ENCODE data around the gene MAP7D1.

Gene MAP7D1

DNA sequence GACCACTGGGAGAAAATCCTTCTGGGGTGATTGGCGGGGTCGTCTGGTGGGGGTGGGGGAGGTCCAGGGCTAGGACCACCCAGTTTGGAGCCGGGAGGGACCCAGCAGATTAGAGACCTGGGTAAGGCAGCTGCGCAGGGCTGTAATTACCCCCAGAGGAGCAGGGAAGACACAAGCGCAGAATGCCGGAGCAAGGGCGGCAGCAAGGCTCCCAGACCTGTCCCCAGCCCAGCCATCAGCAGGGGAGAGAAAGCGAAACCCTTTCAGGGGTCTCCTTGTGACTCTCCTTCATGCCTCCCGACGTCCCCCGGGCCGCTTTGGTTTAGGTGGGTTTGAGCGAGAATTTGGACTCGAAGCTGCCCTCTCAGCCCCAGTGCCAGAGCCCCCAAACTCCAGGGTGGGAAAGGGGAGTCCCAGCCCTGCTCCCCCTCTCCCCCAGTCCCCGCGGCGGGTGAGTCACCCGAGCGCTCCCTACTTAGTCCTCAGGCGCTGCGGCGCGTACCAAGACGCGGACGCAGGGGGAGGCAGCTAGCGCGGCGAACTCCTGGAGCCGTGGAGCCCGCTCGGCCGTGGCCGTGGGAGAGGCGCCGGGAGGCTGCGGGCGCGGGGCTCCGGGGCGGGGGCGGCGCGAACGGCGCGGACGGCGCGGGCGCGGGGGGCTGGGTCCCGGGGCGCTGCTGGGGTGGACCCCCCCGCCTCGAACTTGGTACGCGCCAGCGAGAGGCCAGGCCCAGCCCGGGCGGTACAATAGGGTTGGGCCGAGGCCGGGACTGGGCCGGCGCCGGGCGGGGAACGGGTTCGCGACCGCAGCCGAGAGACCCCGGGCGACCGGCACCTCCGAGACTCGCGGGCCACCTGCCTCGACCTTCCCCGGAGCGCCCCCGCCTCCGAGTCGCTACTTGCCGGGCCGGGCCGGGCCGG lies at the start of gene MAP7D1:
TSS of gene MAP7D1 (plus strand) at position 753 of the 921 bp plus-strand sequence. CDS start 258 bp downstream, outside the sequence.
- peak; percentile 98 for DNase-seq

DNA sequence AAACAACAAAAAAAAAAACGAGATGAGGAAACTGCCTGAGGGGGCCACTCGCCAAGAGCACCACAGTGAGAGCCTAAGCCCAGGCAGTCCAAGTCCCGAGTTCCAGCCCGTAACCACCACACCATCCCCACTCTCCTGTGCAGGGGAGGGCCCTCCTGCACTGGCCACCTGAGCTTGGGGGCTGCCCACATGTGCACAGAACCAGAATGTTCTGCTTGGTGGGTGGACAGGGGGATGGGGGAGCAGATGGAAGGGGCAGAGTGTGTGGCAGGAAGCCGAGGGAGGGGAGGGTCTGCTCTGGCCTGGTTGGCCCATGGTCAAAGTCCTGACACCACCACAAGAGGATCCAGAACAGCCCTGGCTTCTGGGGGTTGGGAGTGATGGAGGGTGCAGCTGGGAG lies 49.7 kb upstream of the MAP7D1 start:
- no peak for DNase-seq

DNA sequence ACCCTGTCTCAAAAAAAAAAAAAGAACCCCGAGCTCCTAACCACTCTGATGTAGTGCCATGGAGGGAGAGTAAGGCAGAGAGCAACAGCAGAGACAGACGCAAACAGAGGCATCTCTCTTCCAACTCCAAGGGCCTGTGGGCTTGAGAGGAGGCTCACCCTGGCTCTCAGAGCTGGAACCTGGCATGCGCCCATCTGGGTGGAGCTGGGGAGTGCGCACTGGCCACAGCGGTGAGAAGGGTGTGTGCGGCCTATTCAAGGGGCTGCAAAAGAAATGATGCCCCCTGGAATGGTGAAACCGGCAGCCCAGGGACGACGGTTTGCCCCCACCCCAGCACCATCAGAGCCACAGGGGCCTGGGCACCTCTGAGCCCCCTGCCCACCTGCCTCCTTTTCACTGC lies 48.6 kb upstream of the MAP7D1 start:
- no peak for DNase-seq

DNA sequence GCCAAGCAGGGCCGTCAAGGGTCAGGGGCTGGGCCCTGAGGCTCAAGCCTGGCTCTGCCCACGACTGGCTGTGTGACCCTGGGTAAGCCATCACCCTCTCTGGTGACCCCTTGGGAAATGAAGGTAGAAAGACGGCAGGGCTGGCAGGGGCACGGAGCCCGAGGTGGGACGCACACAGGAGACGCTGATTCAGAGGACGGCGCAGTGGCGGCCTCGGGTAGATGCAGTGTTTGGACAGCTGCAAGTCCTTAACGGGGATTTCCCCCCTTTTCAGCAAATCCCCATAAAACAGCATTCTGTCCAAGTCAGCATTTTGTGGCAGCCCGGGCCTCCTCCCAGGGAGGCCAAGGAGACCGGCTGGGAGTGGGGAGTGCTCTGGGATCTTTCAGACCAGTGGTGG lies 47.6 kb upstream of the MAP7D1 start:
- no peak for DNase-seq

DNA sequence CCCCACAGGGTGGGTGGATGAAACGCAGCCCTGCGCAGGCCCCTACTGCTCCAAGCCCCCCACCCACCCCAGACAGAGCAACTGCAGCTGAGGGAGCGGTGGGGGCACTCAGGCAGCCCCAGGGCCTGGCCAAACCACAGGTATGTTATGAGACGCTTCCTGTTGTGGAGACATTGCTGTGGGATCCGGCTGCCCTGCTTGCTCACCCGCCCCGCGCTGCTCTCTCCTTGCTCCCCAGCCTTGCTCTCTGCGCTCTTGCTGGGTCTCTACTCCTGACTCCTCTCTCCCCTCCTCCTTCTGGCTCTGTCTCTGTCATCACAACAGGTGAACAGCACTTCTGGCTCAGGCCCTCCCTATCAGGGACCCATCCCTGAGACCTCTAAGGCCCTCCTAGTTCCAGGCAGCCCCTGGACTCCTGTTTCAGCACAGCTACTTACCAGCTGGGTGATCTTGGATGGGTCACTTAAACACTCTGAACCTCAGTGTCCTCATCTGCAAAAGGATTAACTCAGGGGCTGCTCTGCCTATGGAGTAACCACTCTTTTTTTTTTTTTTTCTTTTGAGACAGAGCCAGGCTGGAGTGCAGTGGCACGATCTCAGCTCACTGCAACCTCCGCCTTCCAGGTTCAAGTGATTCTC lies 46.8 kb upstream of the MAP7D1 start:
- DNase-seq: no peak

DNA sequence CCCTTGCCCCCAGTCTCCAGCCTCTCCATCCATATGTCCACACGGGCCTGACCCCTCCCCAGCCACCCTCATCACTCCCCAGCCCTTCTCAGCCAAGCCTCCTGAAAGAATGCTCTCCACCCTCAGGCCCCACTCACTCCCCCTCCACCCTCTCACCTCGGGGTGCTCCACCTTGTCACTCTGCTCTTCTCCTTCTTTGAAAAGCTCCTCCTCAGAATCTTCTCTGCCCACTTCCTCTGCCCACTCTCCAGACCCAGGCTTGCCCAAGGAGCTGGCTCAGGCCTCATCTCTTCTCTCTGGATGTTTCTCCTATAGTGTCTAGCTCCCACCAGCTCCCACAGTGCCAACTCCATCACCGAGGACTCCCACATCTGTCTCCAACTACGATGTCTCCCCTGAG lies 44.8 kb upstream of the MAP7D1 start:
- no peak for DNase-seq

DNA sequence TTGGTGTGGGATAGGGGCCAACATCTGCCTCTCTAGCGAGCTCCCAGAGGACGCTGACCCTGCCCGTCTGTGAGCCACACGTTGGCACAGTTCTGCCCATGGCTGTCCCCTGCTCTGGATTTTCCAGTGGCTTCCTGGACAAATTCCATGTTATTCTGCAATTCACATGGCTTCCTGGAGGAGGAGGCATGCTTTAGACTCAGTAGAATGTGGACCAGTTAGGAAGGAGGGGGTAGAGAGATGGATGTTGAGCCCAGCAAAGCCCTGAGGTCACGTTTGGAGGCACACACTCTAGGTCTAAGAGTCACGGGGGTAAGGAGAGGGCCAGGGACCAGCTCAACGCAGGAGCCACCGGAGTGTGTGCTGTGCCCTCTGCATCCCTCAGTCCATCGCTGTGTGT lies 43.1 kb upstream of the MAP7D1 start:
- DNase-seq: no peak

DNA sequence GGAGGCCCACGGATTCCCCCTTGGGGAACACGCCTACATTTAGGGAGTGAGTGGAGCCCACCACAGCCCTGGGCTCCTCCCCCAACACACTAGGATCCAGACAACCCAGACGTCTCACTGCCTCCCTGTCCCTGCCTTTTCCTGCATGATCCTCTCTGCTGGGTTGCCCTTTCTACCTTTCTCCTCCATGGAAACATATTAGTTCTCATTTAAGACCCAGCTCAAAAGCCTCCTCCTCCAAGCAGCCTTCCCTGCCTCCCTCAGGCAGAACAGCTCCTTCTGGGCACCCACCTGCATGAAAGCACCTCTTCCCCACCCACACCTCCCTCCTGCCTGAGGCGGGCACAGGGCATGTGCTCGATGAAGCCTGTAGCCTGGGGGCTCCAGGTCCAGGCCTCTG lies 41.6 kb upstream of the MAP7D1 start:
- DNase-seq: no peak

DNA sequence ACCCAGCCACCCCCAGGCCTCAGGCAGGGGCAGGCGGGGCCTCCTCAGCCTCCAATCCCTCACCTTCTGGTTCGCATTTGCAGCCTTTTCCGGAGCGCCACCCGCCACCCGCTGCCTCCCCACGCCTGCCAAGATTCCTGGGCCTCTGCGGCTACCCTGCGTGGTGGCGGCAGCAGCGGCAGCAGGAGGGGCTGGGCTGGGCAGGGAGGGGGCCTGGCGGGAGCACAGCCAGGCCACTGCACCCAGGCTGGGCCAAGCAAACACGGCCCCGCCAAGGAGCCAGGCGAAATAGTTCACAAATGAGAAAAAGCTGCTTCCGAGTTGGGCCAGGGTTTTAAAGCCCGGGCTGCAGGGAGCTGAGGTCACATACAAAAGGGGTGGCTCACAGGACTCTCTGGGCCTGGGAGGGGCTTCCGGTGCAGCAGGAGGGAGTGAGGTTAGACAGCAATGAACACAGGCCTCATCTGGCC lies 40.7 kb upstream of the MAP7D1 start:
- DNase-seq: no peak

DNA sequence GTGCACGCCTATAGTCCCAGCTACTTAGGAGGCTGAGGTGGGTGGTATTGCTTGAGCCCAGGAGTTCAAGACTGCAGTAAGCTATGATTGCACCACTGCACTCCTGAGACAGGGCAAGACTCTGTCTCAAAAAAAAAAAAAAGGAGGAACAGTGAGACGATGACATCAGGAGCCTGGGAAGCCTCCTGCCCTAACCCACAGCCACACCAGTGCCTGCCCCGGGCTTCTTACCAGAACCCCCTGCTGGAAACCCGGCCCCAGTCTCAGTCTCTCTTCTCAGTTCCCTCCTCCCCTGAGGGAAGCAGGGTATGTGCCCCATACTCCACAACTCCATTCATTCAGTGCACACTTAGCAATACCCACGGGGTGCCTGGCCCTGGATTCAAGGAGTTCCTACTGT lies 40.0 kb upstream of the MAP7D1 start:
- DNase-seq: no peak

DNA sequence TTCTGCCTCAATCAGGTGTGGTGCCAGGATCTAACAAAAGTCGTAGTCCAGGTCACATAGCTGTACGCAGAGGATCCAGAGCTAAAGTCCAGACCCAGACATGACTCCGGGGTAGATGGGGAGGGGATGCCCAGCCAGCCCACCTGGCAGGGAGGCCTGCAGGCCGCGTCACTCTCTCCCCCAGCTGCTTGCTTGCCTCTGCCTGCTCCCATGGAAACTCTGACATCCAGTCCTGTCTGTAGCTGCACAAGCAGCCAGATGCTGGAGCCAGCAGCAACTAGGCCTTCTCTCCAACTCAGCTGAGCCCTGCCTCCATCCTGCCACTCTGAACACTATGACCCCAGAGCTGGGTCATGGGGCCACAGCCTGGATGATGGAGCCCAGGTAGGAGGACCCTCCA lies 39.1 kb upstream of the MAP7D1 start:
- DNase-seq: no peak

DNA sequence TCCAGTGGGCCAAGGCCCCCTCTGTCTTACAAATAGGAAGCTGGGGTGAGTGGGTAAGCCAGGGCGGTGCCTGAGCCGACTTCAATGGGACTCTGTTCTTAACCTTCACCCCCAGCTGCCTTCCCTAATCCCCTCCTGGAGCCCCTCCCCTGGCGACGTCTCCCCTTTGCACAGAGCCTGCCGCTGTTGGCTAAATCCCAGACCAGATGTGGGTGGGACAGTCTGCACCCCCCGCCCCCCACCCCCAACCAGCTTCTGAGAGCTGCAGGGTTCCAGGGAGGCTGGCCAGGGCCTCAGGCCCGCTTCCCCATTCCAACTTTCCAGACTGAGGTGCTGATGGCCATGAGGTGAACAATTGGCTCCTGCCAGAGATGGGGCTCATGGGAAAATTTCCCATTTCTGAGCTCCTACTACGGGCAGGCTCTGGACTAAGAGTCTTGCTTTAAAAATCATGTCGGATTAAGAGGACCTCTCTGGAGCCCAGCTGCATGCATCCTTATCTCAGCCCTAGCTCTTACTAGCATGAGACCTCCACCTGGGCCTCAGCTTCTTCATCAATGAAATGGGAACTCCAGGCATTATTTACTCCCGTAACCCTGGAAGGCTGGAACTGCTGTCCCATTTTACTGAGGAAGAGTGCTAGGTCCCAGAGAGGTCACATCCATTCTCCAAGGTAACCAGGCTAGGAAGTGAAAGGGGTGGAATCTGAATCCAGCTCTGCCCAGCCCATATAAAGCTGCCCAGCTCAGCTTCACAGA lies 37.3 kb upstream of the MAP7D1 start:
- no peak for DNase-seq

DNA sequence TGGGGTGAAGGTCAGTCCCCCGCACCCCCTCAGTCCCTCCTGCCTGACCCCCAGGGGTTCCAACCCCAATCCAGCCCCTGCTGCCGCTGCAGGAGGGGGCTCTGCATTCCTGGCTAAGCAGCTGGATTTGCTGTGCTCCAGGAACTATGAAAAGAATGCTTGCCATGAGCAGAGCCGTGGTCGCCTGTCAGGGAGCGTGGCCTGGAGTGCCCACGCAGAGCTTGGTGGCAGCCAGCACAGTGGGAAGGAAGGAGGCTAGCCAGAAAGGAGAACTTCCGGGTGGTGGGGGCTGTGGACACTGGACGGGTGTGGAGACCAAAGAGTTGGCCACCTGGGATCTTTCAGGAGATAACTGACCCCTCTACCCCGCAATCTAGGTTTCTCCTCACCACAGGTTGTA lies 36.5 kb upstream of the MAP7D1 start:
- DNase-seq: no peak

DNA sequence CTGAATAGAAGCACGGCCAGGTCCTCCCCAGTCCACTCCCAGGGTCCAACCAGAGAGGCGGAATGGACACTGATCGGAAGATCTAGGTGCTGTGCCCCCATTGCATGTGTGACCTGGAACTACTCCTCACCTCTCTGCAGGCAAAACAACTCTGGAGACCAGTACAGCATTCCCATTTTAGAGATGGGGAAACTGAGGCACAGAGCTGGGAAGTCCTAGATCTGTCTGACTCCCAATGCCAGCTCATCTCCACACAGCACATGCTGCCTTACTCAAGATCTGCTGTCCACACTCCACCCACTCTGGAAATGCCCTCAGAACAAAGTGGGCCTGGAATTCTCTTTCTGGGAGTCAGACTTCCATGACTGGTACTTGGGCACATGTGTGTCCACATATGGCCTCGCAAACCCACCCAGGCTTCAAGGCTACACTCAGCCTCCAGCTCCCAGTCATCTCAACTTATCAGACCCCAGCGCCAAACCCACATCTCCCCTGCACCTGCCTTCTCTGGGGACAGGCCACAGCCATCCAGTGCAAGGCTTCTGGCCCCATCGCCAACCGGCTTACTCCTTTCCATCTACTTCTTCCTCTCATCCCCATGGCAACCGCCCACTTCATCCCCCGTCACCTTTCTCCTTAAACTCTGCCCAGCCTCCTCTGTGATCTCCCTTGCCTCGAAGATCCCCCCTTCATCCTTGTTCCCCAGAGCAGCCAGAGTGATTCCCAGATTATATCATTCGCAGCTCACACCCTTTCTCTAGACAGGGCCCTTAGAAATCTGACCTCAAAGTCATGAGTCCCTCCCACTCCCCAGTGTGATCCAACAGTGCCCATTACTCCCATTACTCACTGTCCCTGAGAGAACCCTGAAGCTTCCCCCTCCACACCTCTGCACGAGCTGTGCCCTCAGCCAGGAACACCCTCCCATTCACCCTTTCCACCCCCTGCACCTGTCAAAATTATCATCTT lies 33.6 kb upstream of the MAP7D1 start:
- DNase-seq: no peak

DNA sequence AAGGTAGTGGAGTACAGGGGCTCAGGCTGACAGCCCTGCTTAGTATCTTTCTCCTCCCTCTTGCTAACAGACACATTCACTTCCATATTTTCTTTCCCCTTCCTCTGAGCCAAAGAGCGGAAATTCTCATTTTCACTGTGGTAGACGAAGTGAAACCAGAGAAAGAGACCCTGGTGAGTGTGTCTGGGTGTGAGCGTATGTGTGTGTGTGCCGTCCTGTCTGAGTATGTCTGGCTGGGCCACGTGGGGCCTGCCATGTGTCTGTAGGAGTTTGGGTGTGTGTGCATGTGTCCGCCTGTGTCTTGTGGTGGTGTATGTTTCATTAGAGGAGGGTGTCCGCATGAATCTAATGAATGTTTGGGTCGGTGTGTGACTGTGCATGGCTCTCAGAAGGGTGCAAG lies 32.6 kb upstream of the MAP7D1 start:
- no peak for DNase-seq

DNA sequence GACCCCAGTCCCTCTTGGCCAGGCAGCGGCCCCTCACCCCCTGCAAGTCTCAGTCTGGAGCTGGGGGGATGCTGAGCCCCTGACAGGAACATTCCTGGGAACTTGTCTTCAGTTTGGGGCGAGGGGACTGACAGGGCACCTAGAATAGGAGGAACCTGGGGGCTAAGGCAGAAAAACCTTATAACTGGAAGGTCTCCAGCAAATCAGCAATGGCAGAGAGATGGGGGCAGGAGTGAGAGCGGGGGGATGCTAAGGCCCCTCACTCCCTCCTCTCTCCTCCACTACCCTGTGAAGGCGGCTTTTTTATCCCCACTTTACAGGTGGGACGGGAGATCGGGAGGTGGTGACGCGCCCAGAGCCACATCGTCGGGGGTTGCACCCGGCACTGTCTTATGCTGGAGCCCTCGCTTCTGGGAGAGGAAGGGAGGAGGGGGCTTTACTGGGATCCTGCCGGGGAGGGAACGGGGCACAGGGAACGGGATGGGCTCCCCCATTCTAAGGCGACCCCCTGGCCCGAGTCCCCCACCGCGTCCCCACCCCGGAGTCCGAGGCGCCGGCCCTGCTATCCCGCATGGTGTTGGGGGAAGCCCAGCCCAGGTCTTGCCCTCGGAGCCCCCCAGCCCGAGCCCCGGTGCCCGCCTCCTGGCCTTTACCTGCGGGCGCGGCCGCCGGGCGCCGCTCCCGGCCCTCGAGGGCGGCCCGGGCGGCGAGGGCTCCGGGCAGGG lies 31.4 kb upstream of the MAP7D1 start:
- DNase-seq: no peak

DNA sequence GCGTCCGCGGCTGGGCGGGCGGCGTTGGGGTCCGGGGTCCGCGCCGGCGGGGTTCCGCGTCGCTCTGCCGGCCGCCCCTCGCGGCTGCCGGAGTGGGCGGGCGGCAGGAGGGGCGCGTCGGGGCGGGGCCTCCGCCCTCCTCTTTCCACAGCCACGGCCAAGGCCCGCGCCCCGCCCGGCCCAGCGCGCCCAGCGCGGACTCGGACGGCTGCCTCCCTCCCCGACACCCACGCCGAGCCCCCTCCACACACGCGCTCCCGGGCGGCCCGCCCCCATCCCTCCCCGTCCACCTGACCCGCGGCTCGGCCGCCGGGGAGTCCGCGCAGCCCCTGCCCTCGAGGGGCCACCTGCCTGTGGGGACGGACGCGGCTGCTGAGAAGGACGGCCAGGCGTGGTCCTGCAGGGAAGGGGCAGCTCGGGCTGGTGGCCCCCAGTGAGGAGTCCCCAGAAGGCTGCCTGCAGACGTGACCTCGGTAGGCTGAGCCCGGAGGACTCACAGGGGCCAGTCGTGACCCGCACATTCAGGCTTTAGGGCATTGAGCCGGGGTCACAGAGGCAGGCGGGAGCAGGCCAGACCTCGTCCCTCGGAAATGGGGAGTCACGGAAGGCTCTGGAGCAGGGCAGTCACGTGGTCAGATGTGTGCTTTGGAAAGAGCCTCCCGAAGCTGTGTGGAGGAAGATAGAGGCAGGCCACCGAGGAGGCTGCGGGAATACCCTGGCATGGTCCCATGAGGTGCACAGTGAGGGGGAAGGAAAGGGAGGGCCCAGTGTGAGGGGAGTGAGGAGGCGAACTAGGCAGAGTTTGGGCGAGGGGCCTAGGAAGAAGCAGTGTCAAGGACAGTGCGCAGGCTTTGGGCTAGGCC lies 30.6 kb upstream of the MAP7D1 start, which contains the start of gene COL8A2:
TSS of gene COL8A2 (minus strand) at position 94 of the 863 bp plus-strand sequence. CDS start 24,980 bp downstream, outside the sequence.
- DNase-seq: no peak

DNA sequence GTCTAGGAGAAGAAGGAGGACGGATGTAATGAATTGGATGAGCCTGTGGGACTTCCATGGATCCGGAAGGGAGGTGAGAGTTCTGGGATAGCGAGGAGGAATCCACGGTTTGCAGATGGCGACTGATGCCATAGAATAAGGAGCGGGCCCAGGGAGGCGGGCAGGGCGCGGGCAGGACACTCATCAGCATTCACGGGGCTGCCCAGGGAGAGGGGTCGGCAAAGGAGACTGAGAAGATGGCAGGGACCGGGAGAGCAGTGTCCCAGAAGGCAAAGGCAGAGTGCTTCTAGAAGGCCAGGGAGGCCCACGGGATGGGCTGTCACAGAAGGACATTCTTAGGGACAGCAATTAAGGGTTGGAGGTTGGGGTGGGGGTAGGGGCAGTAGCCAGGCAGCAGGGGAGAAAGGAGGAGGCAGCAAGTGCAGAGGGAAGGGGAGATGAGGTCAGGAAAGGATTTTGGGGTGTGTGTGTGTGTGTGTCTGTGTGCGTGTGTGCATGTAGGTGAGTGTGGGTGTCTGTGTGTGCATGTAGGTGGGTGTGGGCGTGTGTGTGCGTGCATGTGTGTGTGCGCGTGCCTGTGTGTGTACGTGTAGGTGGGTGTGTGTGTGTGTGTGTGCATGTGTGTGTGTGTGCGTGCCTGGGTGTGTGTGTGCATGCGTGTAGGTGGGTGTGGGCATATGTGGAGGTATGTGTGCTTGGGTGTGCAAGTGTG lies 29.8 kb upstream of the MAP7D1 start:
- DNase-seq: no peak

DNA sequence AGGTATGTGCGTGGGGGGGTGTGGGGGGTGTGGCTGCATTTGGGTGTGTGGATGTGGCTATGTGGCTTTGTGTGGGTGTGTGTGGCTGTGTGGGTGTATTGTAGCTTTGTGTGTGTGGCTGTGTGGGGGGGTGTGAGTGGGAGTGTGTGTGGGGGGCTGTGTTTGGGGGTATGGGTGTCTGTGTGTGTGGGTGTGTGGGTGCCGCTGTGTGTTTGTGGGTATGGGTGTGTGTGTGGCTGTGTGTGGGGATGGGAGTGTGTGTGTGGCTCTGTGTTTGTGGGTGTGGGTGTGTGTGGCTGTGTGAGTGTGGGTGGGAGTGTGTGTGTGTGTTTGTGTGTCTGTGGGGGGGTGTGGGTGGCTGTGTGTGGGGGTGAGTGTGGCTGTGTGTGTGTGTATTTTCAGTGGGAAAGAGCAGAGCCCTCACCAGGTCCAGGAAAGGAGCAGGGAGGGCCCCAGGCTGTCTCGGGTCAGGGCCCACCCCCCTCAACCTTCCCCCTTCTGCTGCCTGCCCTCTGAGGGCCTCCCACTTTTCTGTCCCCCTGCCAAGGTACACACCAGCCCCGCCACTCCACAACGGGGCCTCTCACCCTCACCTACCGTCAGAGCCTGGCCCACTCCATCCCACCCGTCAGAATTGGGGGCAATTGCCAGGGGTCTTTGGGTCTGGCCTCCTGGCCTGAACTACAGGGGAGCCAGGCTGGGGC lies 29.0 kb upstream of the MAP7D1 start:
- DNase-seq: no peak
